Measurements from ENCODE around the gene CA4. TPM values are rescaled to one million over a fixed set of nuclear protein-coding genes. Genes with fewer than 3 reads are reported as not detected.
"Not testable (repeated sequence)": the region's sequence is repeated elsewhere in the genome, so short reads cannot be mapped to it uniquely, and the experiment has no call there.

The CA4 gene
- total RNA-seq, 1 donor from 2014 or later = not detected

- H3K9me3 Mint-ChIP-seq = no peaks in the 10 kb centered on the region
- peak; percentile 16 for TF ChIP-seq CTCF (IDR thresholded peaks at IDR 0.05; ENCODE audit: unreplicated experiment)
- no peak overlapping the region for H3K27ac Mint-ChIP-seq
- H3K4me3 Mint-ChIP-seq = no peak overlapping the region
- peaks cover 17% of the 10 kb centered on the region for H3K27me3 Mint-ChIP-seq (ENCODE audit: low read depth)
- no peak for DNase-seq (ENCODE audit: low spot score in 2 of 2, unreplicated experiment in 2 of 2)
- H3K36me3 Mint-ChIP-seq = no peaks in the 10 kb centered on the region
- no peaks in the 10 kb centered on the region for H3K4me1 Mint-ChIP-seq
Observed at GRCh38 chr17:60107526-60108257, 42.1 kb upstream of the CA4 start.

GRCh38 chr17:60108309-60108708 is 41.5 kb upstream of the CA4 start:
- peaks cover 17% of the 10 kb centered on the region for H3K27me3 Mint-ChIP-seq (ENCODE audit: low read depth)
- H3K27ac Mint-ChIP-seq; DNase-seq (ENCODE audit: low spot score in 2 of 2, unreplicated experiment in 2 of 2); H3K9me3 Mint-ChIP-seq; H3K4me1 Mint-ChIP-seq; H3K36me3 Mint-ChIP-seq; H3K4me3 Mint-ChIP-seq: not testable (repeated sequence)

GRCh38 chr17:60108712-60109111 is 41.1 kb upstream of the CA4 start:
- no peak for DNase-seq (ENCODE audit: low spot score in 2 of 2, unreplicated experiment in 2 of 2)
- Mint-ChIP-seq H3K27ac (no peak overlapping the region), H3K4me1 (no peaks in the 10 kb centered on the region), H3K4me3 (no peak overlapping the region), H3K27me3 (ENCODE audit: low read depth) (peaks cover 17% of the 10 kb centered on the region), H3K9me3 (no peaks in the 10 kb centered on the region), H3K36me3 (no peaks in the 10 kb centered on the region)
- no peak for TF ChIP-seq CTCF (IDR thresholded peaks at IDR 0.05; ENCODE audit: unreplicated experiment)

- Mint-ChIP-seq H3K36me3 (no peaks in the 10 kb centered on the region), H3K4me1 (no peaks in the 10 kb centered on the region), H3K4me3 (no peak overlapping the region), H3K27ac (no peak overlapping the region), H3K27me3 (ENCODE audit: low read depth) (peaks cover 17% of the 10 kb centered on the region), H3K9me3 (no peaks in the 10 kb centered on the region)
- DNase-seq (ENCODE audit: low spot score in 2 of 2, unreplicated experiment in 2 of 2) = no peak
- no peak for TF ChIP-seq CTCF (IDR thresholded peaks at IDR 0.05; ENCODE audit: unreplicated experiment)
Observed at GRCh38 chr17:60109161-60109560, 40.6 kb upstream of the CA4 start.

- no peak overlapping the region for H3K4me3 Mint-ChIP-seq
- no peaks in the 10 kb centered on the region for H3K4me1 Mint-ChIP-seq
- TF ChIP-seq CTCF (IDR thresholded peaks at IDR 0.05; ENCODE audit: unreplicated experiment) = no peak
- no peaks in the 10 kb centered on the region for H3K36me3 Mint-ChIP-seq
- no peaks in the 10 kb centered on the region for H3K9me3 Mint-ChIP-seq
- H3K27ac Mint-ChIP-seq = no peak overlapping the region
- peaks cover 17% of the 10 kb centered on the region for H3K27me3 Mint-ChIP-seq (ENCODE audit: low read depth)
- DNase-seq (ENCODE audit: low spot score in 2 of 2, unreplicated experiment in 2 of 2) = no peak
Observed at GRCh38 chr17:60110586-60110985, 39.2 kb upstream of the CA4 start.

- not testable (repeated sequence) for H3K4me1 Mint-ChIP-seq; H3K4me3 Mint-ChIP-seq; H3K36me3 Mint-ChIP-seq; DNase-seq (ENCODE audit: low spot score in 2 of 2, unreplicated experiment in 2 of 2); H3K9me3 Mint-ChIP-seq; H3K27ac Mint-ChIP-seq
- H3K27me3 Mint-ChIP-seq (ENCODE audit: low read depth) = peaks cover 13% of the 10 kb centered on the region
Observed at GRCh38 chr17:60111661-60112060, 38.1 kb upstream of the CA4 start.

GRCh38 chr17:60115364-60115763 is 34.4 kb upstream of the CA4 start:
- H3K4me1 Mint-ChIP-seq; H3K4me3 Mint-ChIP-seq; H3K27me3 Mint-ChIP-seq (ENCODE audit: low read depth); H3K27ac Mint-ChIP-seq; H3K36me3 Mint-ChIP-seq; H3K9me3 Mint-ChIP-seq; DNase-seq (ENCODE audit: low spot score in 2 of 2, unreplicated experiment in 2 of 2): not testable (repeated sequence)

GRCh38 chr17:60116196-60116595 is 33.6 kb upstream of the CA4 start:
- not testable (repeated sequence) for H3K27ac Mint-ChIP-seq; H3K36me3 Mint-ChIP-seq; H3K27me3 Mint-ChIP-seq (ENCODE audit: low read depth); H3K9me3 Mint-ChIP-seq; H3K4me3 Mint-ChIP-seq; DNase-seq (ENCODE audit: low spot score in 2 of 2, unreplicated experiment in 2 of 2); H3K4me1 Mint-ChIP-seq

- not testable (repeated sequence) for DNase-seq (ENCODE audit: low spot score in 2 of 2, unreplicated experiment in 2 of 2); H3K9me3 Mint-ChIP-seq; H3K27me3 Mint-ChIP-seq (ENCODE audit: low read depth); H3K4me3 Mint-ChIP-seq; H3K4me1 Mint-ChIP-seq; H3K27ac Mint-ChIP-seq; H3K36me3 Mint-ChIP-seq
Observed at GRCh38 chr17:60119162-60119561, 30.6 kb upstream of the CA4 start.

- not testable (repeated sequence) for H3K4me1 Mint-ChIP-seq; H3K27me3 Mint-ChIP-seq (ENCODE audit: low read depth); H3K9me3 Mint-ChIP-seq; H3K4me3 Mint-ChIP-seq; H3K36me3 Mint-ChIP-seq; DNase-seq (ENCODE audit: low spot score in 2 of 2, unreplicated experiment in 2 of 2); H3K27ac Mint-ChIP-seq
Observed at GRCh38 chr17:60119807-60120748, 29.7 kb upstream of the CA4 start.

All from mesothelial cell of epicardium (in vitro differentiated cells).